A673 (cell line): Measurements from ENCODE around the gene TMEM217. TPM values are rescaled to one million over a fixed set of nuclear protein-coding genes. Genes with fewer than 3 reads are reported as not detected.
A peak's percentile ranks its signal among the peaks of the same experiment; 100 is the strongest.

ENCODE experiments used
- BruUV-seq: library from RNA; stranded (reverse); fragments of 400-500 nt; replicated peaks from 2 replicates; lab custom pipeline; 2021; lab: Mats Ljungman, UMichigan
- CTCF ChIA-PET: fragments of 300-600 bp; sonication (Branson Sonifier 250); formaldehyde crosslinking; loops from one replicate; lab custom pipeline; 2022; ENCODE audit warnings: antibody characterized with exemption; lab: Charles Lee
- POLR2A ChIA-PET: fragments of 300-600 bp; sonication (Branson Sonifier 250); formaldehyde crosslinking; loops from one replicate; lab custom pipeline; 2022; ENCODE audit warnings: antibody characterized with exemption; ENCODE audit not compliant: low non-redundant PET; lab: Charles Lee
- DNase-seq: peaks from one replicate; pipeline ENCODE4 v3.0.0-alpha.2; 2015; ENCODE audit warnings: low spot score
- H3K27ac ChIP-seq: fragments of 200-600 bp; sonication (generic); 2 replicates; pipeline ENCODE4 v1.5.1; 2016; ENCODE audit warnings: mixed run types, low read depth, mild to moderate bottlenecking, mixed read lengths, antibody characterized with exemption, low read length; ENCODE audit not compliant: poor library complexity, severe bottlenecking
- H3K27me3 ChIP-seq: fragments of 200-600 bp; sonication (generic); replicated peaks from 2 replicates; pipeline ENCODE4 v1.6.1; 2017; ENCODE audit warnings: mixed run types, low read depth, mild to moderate bottlenecking, mixed read lengths, antibody characterized with exemption, low read length; ENCODE audit not compliant: insufficient read depth, poor library complexity
- H3K36me3 ChIP-seq: fragments of 200-600 bp; sonication (generic); 2 replicates; pipeline ENCODE4 v1.6.1; 2016; ENCODE audit warnings: mixed run types, mild to moderate bottlenecking, mixed read lengths, antibody characterized with exemption, low read length; ENCODE audit not compliant: insufficient read depth, poor library complexity, severe bottlenecking
- H3K4me1 ChIP-seq: fragments of 200-600 bp; sonication (generic); 2 replicates; pipeline ENCODE4 v1.6.1; 2017; ENCODE audit warnings: mixed run types, mild to moderate bottlenecking, mixed read lengths, antibody characterized with exemption, low read length; ENCODE audit not compliant: insufficient read depth, poor library complexity, severe bottlenecking
- H3K4me3 ChIP-seq: fragments of 200-600 bp; sonication (generic); 2 replicates; pipeline ENCODE4 v1.5.1; 2016; ENCODE audit warnings: low read depth, mixed run types, mild to moderate bottlenecking, mixed read lengths, low read length; ENCODE audit not compliant: poor library complexity, severe bottlenecking
- H3K9me3 ChIP-seq: fragments of 200-600 bp; sonication (generic); 2 replicates; pipeline ENCODE4 v1.6.1; 2016; ENCODE audit warnings: mixed run types, low read depth, mild to moderate bottlenecking, mixed read lengths, antibody characterized with exemption, low read length; ENCODE audit not compliant: poor library complexity, severe bottlenecking
- CTCF ChIP-seq: fragments of 300-800, 200-600 bp; sonication (generic); conservative IDR thresholded peaks from 2 replicates; pipeline ENCODE4 v1.5.1; 2017; ENCODE audit warnings: low read depth, mild to moderate bottlenecking, antibody characterized with exemption, low read length, moderate library complexity, mixed read lengths
- EZH2 ChIP-seq: fragments of 200-600 bp; sonication (generic); IDR thresholded peaks from 2 replicates; pipeline ENCODE4 v1.6.1; 2017; ENCODE audit warnings: borderline replicate concordance, low read depth, mild to moderate bottlenecking, mixed read lengths, antibody characterized with exemption, low read length; ENCODE audit not compliant: poor library complexity, severe bottlenecking
- intact Hi-C: fragments of 100-400 bp; cut with micrococcal nuclease; formaldehyde crosslinking; loops from one replicate; pipeline ENCODE4 v1.10.0; 2022; ENCODE audit not compliant: unreplicated experiment
- total RNA-seq: library from RNA; stranded (reverse); gene quantifications from 2 replicates; pipeline ENCODE4 v1.2.3, GENCODE V29; 2021

The TMEM217 gene
- total RNA-seq, 1 experiment from 2014 or later = 0.37 TPM

GRCh38 chr6:37176268-37177076 is 81.5 kb downstream of the TMEM217 start:
- DNase-seq = no peak
- no peaks in the 10 kb centered on the region for H3K27me3 ChIP-seq
- H3K4me1 ChIP-seq = peaks cover 5% of the 10 kb centered on the region
- H3K36me3 ChIP-seq = peaks cover 31% of the 10 kb centered on the region
- POLR2A ChIA-PET = interaction anchor here (0.7 kb wide), 1 partner anchor 34 kb away, joined by 5 read pairs; no protein-coding TSS in a partner anchor
- CTCF ChIA-PET = interaction anchor here (1.5 kb wide), 1 partner anchor 158 kb away, joined by 3 read pairs; no protein-coding TSS in a partner anchor
- intact Hi-C loops = loop anchor here (10.0 kb wide), 1 partner anchor 292 kb away; the partner anchor contains the start of gene C6orf89
- no peak for TF ChIP-seq EZH2
- TF ChIP-seq CTCF = no peak
- H3K9me3 ChIP-seq = no peaks in the 10 kb centered on the region
- no peak overlapping the region for H3K4me3 ChIP-seq
- H3K27ac ChIP-seq = no peak overlapping the region
- no TSS peak for BruUV-seq

- no peak for TF ChIP-seq CTCF
- TF ChIP-seq EZH2 = no peak
- H3K9me3 ChIP-seq = no peaks in the 10 kb centered on the region
- no peak for DNase-seq
- no peak overlapping the region for H3K4me3 ChIP-seq
- no TSS peak for BruUV-seq
- H3K27ac ChIP-seq = no peak overlapping the region
- peaks cover 8% of the 10 kb centered on the region for H3K4me1 ChIP-seq
- H3K27me3 ChIP-seq = no peaks in the 10 kb centered on the region
- H3K36me3 ChIP-seq = peaks cover 31% of the 10 kb centered on the region
- ChIA-PET POLR2A (interaction anchor here (0.7 kb wide), 1 partner anchor 35 kb away, joined by 5 read pairs; no protein-coding TSS in a partner anchor), CTCF (no interaction called here)
- intact Hi-C loops = loop anchor here (10.0 kb wide), 1 partner anchor 291 kb away; the partner anchor contains the start of gene C6orf89
Observed at GRCh38 chr6:37175332-37176267, 82.3 kb downstream of the TMEM217 start.

DNA sequence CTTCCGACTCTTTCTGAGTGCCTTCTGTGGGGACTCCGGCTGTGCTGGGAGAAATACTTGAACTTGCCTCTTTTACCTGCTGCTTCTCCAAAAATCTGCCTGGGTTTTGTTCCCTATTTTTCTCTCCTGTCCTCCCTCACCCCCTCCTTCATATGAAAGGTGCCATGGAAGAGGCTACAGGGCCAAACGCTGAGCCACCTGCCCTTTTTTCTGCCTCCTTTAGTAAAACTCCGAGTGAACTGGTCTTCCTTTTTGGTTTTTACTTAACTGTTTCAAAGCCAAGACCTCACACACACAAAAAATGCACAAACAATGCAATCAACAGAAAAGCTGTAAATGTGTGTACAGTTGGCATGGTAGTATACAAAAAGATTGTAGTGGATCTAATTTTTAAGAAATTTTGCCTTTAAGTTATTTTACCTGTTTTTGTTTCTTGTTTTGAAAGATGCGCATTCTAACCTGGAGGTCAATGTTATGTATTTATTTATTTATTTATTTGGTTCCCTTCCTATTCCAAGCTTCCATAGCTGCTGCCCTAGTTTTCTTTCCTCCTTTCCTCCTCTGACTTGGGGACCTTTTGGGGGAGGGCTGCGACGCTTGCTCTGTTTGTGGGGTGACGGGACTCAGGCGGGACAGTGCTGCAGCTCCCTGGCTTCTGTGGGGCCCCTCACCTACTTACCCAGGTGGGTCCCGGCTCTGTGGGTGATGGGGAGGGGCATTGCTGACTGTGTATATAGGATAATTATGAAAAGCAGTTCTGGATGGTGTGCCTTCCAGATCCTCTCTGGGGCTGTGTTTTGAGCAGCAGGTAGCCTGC is 83.2 kb downstream of the TMEM217 start:
- Histone ChIP-seq H3K4me3 (no peak overlapping the region), H3K9me3 (no peaks in the 10 kb centered on the region), H3K4me1 (peaks cover 8% of the 10 kb centered on the region), H3K27ac (no peak overlapping the region), H3K27me3 (no peaks in the 10 kb centered on the region), H3K36me3 (peaks cover 31% of the 10 kb centered on the region)
- no peak for TF ChIP-seq EZH2
- no peak for TF ChIP-seq CTCF
- CTCF ChIA-PET = interaction anchor here (5.4 kb wide), 1 partner anchor 123 kb away, joined by 38 read pairs; no protein-coding TSS in a partner anchor
- POLR2A ChIA-PET = no interaction called here
- intact Hi-C loops = loop anchor here (10.0 kb wide), 1 partner anchor 290 kb away; the partner anchor contains the start of gene C6orf89
- DNase-seq = no peak
- TSS peak; percentile 10 for BruUV-seq
